ENCODE results near the gene EBF3.

EBF3 gene

GRCh38 chr10:129936266-129936922 is 27.7 kb downstream of the EBF3 start:
- no peak overlapping the region for H3K4me3 ChIP-seq (replicated peaks; ENCODE audit: low read depth, low read length)
- TF ChIP-seq, protein P1, sequence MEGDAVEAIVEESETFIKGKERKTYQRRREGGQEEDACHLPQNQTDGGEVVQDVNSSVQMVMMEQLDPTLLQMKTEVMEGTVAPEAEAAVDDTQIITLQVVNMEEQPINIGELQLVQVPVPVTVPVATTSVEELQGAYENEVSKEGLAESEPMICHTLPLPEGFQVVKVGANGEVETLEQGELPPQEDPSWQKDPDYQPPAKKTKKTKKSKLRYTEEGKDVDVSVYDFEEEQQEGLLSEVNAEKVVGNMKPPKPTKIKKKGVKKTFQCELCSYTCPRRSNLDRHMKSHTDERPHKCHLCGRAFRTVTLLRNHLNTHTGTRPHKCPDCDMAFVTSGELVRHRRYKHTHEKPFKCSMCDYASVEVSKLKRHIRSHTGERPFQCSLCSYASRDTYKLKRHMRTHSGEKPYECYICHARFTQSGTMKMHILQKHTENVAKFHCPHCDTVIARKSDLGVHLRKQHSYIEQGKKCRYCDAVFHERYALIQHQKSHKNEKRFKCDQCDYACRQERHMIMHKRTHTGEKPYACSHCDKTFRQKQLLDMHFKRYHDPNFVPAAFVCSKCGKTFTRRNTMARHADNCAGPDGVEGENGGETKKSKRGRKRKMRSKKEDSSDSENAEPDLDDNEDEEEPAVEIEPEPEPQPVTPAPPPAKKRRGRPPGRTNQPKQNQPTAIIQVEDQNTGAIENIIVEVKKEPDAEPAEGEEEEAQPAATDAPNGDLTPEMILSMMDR (IDR thresholded peaks at IDR 0.05; ENCODE audit: low read length, missing control alignments), result no peak
- DNase-seq (ENCODE audit: low read depth), result no peak

GRCh38 chr10:129935867-129936152 is 28.3 kb downstream of the EBF3 start:
- H3K4me3 ChIP-seq (replicated peaks; ENCODE audit: low read depth, low read length), result no peak overlapping the region
- TF ChIP-seq, protein P1 (IDR thresholded peaks at IDR 0.05; ENCODE audit: low read length, missing control alignments), result no peak
- no peak for DNase-seq (ENCODE audit: low read depth)

- no peak overlapping the region for H3K4me3 ChIP-seq (replicated peaks; ENCODE audit: low read depth, low read length)
- no peak for DNase-seq (ENCODE audit: low read depth)
- TF ChIP-seq, protein P1 (IDR thresholded peaks at IDR 0.05; ENCODE audit: low read length, missing control alignments), result no peak
These were observed 28.8 kb downstream of the EBF3 start for GRCh38 chr10:129935102-129935866.

- TF ChIP-seq, protein P1 (IDR thresholded peaks at IDR 0.05; ENCODE audit: low read length, missing control alignments), result no peak
- H3K4me3 ChIP-seq (replicated peaks; ENCODE audit: low read depth, low read length), result no peak overlapping the region
- DNase-seq (ENCODE audit: low read depth), result no peak
These were observed 29.7 kb downstream of the EBF3 start for GRCh38 chr10:129934196-129934925.

DNA sequence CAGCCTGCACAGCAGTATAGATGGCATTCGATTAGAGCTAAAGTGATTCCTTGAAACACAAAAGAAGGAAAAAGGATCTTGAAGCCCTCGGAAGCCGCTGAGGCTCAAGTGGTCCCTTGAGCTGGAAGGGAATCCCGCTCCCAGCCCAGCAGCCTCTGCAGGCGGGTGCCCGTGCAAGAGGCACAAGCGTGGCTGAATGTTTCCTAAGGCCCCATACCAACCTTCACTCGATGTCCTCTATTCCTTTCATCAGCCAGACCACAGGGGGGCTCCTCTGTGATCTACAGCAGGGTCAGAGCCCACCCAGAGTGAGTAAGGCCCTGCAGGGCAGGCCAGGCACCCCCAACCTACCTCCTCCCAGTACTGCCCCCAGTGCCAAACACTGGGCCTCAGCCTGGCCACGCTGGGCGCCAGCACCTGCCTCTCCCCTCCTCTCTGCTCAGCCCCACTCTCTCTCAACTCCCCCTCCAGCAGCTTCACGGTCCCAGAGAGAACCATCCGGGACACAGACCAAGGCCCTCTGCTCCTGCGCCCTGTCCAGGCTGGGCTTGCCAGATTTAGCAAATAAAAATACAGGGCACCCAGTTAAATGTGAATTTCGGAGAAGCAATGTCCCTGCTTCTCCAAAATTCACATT is 30.5 kb downstream of the EBF3 start:
- DNase-seq (ENCODE audit: low read depth), result no peak
- H3K4me3 ChIP-seq (replicated peaks; ENCODE audit: low read depth, low read length), result no peak overlapping the region
- TF ChIP-seq, protein P1 (IDR thresholded peaks at IDR 0.05; ENCODE audit: low read length, missing control alignments), result no peak

DNA sequence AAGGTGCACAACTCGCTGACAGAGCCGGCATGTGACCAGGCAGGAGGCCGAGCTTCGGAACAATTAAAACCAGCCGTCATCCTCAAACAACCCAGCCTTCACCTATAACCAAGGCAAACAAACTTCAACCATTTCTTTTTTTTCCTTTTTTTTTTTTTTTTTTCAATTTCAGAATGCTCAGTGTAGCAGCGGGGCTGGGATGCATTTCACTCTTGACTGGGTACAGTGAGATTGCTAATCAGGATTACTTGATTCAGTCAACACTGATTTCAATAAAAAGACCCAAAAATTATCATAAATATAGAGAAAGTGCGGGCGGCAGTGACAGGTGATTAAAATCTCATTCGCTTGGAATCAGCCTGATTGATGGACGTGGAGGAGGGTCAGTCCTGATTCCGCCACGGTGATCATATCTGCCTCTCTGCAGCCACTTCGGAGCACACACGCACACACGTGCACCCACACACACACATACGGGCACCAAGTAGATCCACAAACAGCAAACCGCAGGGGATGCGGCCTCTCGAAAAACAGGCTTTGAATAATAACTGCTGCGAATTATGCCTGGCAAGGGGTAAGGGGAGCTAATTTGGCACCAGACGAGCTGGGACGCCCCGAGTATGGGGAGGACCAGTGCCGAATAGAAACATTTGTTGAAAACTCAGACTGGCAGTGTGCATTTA is 31.2 kb downstream of the EBF3 start:
- H3K4me3 ChIP-seq (replicated peaks; ENCODE audit: low read depth, low read length), result no peak overlapping the region
- DNase-seq (ENCODE audit: low read depth), result no peak
- TF ChIP-seq, protein P1 (IDR thresholded peaks at IDR 0.05; ENCODE audit: low read length, missing control alignments), result no peak
